NCI-H82 treated with DMSO at 0.1 percent for 48 hours (cell line): ENCODE data around the gene PPP1R15B.

Experiments used
- DNase-seq: peaks from one replicate; lab custom pipeline; 2025; ENCODE audit not compliant: unreplicated experiment; lab: John Stamatoyannopoulos, UW

Gene PPP1R15B

GRCh38 chr1:204421441-204421840 lies 9.8 kb upstream of the PPP1R15B start:
- no peak for DNase-seq

- DNase-seq, result no peak
Observed at GRCh38 chr1:204420039-204421004, 8.7 kb upstream of the PPP1R15B start.

- no peak for DNase-seq
Observed at GRCh38 chr1:204419064-204419403, 7.4 kb upstream of the PPP1R15B start.

GRCh38 chr1:204418174-204419063 lies 6.8 kb upstream of the PPP1R15B start:
- no peak for DNase-seq

- peak; percentile 82 for DNase-seq
Observed at GRCh38 chr1:204417074-204417997, 5.7 kb upstream of the PPP1R15B start.

GRCh38 chr1:204416589-204417073 lies 5.0 kb upstream of the PPP1R15B start:
- no peak for DNase-seq

GRCh38 chr1:204415351-204415750 lies 3.7 kb upstream of the PPP1R15B start:
- no peak for DNase-seq

- no peak for DNase-seq
Observed at GRCh38 chr1:204414016-204414415, 2.4 kb upstream of the PPP1R15B start.

- DNase-seq, result no peak
Observed at GRCh38 chr1:204413170-204413535, 1.5 kb upstream of the PPP1R15B start.

- DNase-seq, result no peak
Observed at GRCh38 chr1:204410688-204411450, 748 bp downstream of the PPP1R15B start.

- no peak for DNase-seq
Observed at GRCh38 chr1:204409836-204410687, 1.6 kb downstream of the PPP1R15B start.

GRCh38 chr1:204409123-204409522 lies 2.5 kb downstream of the PPP1R15B start:
- no peak for DNase-seq

GRCh38 chr1:204408602-204409001 lies 3.0 kb downstream of the PPP1R15B start:
- DNase-seq, result no peak

- DNase-seq, result no peak
Observed at GRCh38 chr1:204408074-204408507, 3.5 kb downstream of the PPP1R15B start.

- DNase-seq, result no peak
Observed at GRCh38 chr1:204407295-204407971, 4.2 kb downstream of the PPP1R15B start.

GRCh38 chr1:204406621-204407020 lies 5.0 kb downstream of the PPP1R15B start:
- no peak for DNase-seq

- no peak for DNase-seq
Observed at GRCh38 chr1:204405988-204406387, 5.6 kb downstream of the PPP1R15B start.

GRCh38 chr1:204404629-204405028 lies 7.0 kb downstream of the PPP1R15B start:
- DNase-seq, result no peak
